H1 (cell line): ENCODE data around the gene TOP1.

ENCODE experiments used
- BACH1 ChIP-seq: IDR thresholded peaks from 2 replicates; pipeline ENCODE4 v1.6.1; 2012; ENCODE audit warnings: low read length, improper control_type of control experiment
- CBX5 ChIP-seq: fragments of 300-800, 300-1000 bp; sonication (generic); IDR thresholded peaks from 2 replicates; pipeline ENCODE4 v1.7.1; 2016; ENCODE audit warnings: antibody characterized with exemption, low read length, low read depth
- CEBPB ChIP-seq: IDR thresholded peaks from 2 replicates; pipeline ENCODE4 v1.6.1; 2012; ENCODE audit warnings: low read depth, low read length
- CTCF ChIP-seq, 3 experiments: IDR thresholded peaks; 1 replicate in 2 of 3; 2 replicates in 1 of 3; pipeline versions ENCODE4 v1.5.1 to v1.6.1; 2011; ENCODE audit warnings: low read length in 3 of 3, mild to moderate bottlenecking in 3 of 3, inconsistent platforms in 2 of 3, low read depth in 1 of 3, moderate library complexity in 1 of 3; ENCODE audit not compliant: insufficient read depth in 1 of 3; ENCODE audit errors: control extremely low read depth in 1 of 3
- EZH2 ChIP-seq: fragments of 200-600 bp; sonication (generic); IDR thresholded peaks from 2 replicates; pipeline ENCODE4 v1.7.1; 2012; ENCODE audit warnings: low read depth, mild to moderate bottlenecking, moderate library complexity, low read length, inconsistent platforms; ENCODE audit not compliant: severe bottlenecking
- GABPA ChIP-seq: IDR thresholded peaks from 2 replicates; pipeline ENCODE4 v1.6.1; 2011; ENCODE audit warnings: mild to moderate bottlenecking, low read length, moderate library complexity, borderline replicate concordance; ENCODE audit not compliant: insufficient read depth
- GTF2F1 ChIP-seq: IDR thresholded peaks from 2 replicates; pipeline ENCODE4 v1.6.1; 2012; ENCODE audit warnings: low read depth, low read length, improper control_type of control experiment, borderline replicate concordance
- HDAC2 ChIP-seq, 2 experiments: fragments of 300-600 bp in 1 of 2; sonication (generic) in 1 of 2; IDR thresholded peaks; 2 replicates each; pipeline ENCODE4 v1.6.1; 2011 to 2012; ENCODE audit warnings: low read depth in 2 of 2, low read length in 2 of 2, mild to moderate bottlenecking in 2 of 2, moderate library complexity in 2 of 2, borderline replicate concordance in 1 of 2, inconsistent platforms in 1 of 2
- JUND ChIP-seq: IDR thresholded peaks from 2 replicates; pipeline ENCODE4 v1.6.1; 2011; ENCODE audit warnings: mild to moderate bottlenecking, improper control_type of control experiment, low read length
- POLR2A ChIP-seq, 2 experiments: IDR thresholded peaks; 1 replicate in 1 of 2; 2 replicates in 1 of 2; pipeline ENCODE4 v1.6.1; 2011; ENCODE audit warnings: low read depth in 2 of 2, low read length in 2 of 2, mild to moderate bottlenecking in 2 of 2; ENCODE audit errors: control extremely low read depth in 1 of 2
- RAD21 ChIP-seq, 2 experiments: IDR thresholded peaks in 1 of 2; conservative IDR thresholded peaks in 1 of 2; 2 replicates each; pipeline ENCODE4 v1.6.1; 2011; ENCODE audit warnings: low read depth in 2 of 2, low read length in 2 of 2, improper control_type of control experiment in 1 of 2, inconsistent platforms in 1 of 2, mild to moderate bottlenecking in 1 of 2, moderate library complexity in 1 of 2
- RXRA ChIP-seq: IDR thresholded peaks from 2 replicates; pipeline ENCODE4 v1.6.1; 2011; ENCODE audit warnings: low read depth, mild to moderate bottlenecking, low read length, moderate library complexity; ENCODE audit not compliant: insufficient read depth
- SAP30 ChIP-seq: fragments of 300-600 bp; sonication (generic); IDR thresholded peaks from 2 replicates; pipeline ENCODE4 v1.7.1; 2012; ENCODE audit warnings: low read length, moderate library complexity, mild to moderate bottlenecking, inconsistent platforms; ENCODE audit not compliant: insufficient read depth, insufficient replicate concordance
- ZNF274 ChIP-seq: IDR thresholded peaks from 2 replicates; pipeline ENCODE4 v1.7.0; 2012; ENCODE audit warnings: low read length, borderline replicate concordance; ENCODE audit errors: extremely low read depth

GRCh38 chr20:41152108-41152757, 123.6 kb downstream of the TOP1 start:
- TF ChIP-seq SAP30: no peak
- TF ChIP-seq CTCF (IDR thresholded peaks at IDR 0.05; ENCODE audit: control extremely low read depth in 1 of 3, insufficient read depth in 1 of 3, low read depth in 1 of 3, low read length in 3 of 3): no peak
- TF ChIP-seq BACH1: no peak
- no peak for TF ChIP-seq HDAC2 (IDR thresholded peaks at IDR 0.05; ENCODE audit: borderline replicate concordance in 1 of 2, low read depth in 2 of 2, low read length in 2 of 2)
- no peak for TF ChIP-seq CEBPB
- TF ChIP-seq POLR2A (IDR thresholded peaks at IDR 0.05; ENCODE audit: control extremely low read depth in 1 of 2, low read depth in 2 of 2, low read length in 2 of 2): no peak
- TF ChIP-seq ZNF274: no peak
- no peak for TF ChIP-seq RXRA
- TF ChIP-seq RAD21 (IDR thresholded peaks at IDR 0.05 in 1 of 2, conservative IDR thresholded peaks at IDR 0.05 in 1 of 2; ENCODE audit: low read depth in 2 of 2, low read length in 2 of 2): no peak
- no peak for TF ChIP-seq JUND
- no peak for TF ChIP-seq CBX5
- no peak for TF ChIP-seq EZH2
- TF ChIP-seq GABPA: no peak
- TF ChIP-seq GTF2F1: no peak
